GM12878 (cell line): ENCODE measurements around the gene ARFGAP3. TPM values are rescaled to one million over a fixed set of nuclear protein-coding genes. Genes with fewer than 3 reads are reported as not detected.

Experiments
- BACH1 ChIP-seq: fragments of 450-650 bp; IDR thresholded peaks from 2 replicates; pipeline ENCODE4 v1.6.1; 2017; ENCODE audit warnings: mild to moderate bottlenecking, borderline replicate concordance
- BCL11A ChIP-seq: IDR thresholded peaks from 2 replicates; pipeline ENCODE4 v1.6.1; 2011; ENCODE audit warnings: low read depth, low read length
- CBX5 ChIP-seq: sonication (generic); IDR thresholded peaks from 2 replicates; pipeline ENCODE4 v1.6.1; 2016; ENCODE audit warnings: low read depth, moderate library complexity, mild to moderate bottlenecking, inconsistent platforms
- NFYA ChIP-seq: IDR thresholded peaks from 2 replicates; pipeline ENCODE4 v1.6.1; 2011; ENCODE audit warnings: low read depth, mild to moderate bottlenecking, low read length, improper control_type of control experiment, borderline replicate concordance
- PML ChIP-seq: IDR thresholded peaks from 2 replicates; pipeline ENCODE4 v1.6.1; 2012; ENCODE audit warnings: low read length, inconsistent platforms
- TARDBP ChIP-seq: IDR thresholded peaks from 2 replicates; pipeline ENCODE4 v1.6.1; 2016; ENCODE audit warnings: borderline replicate concordance
- ZNF217 ChIP-seq: fragments of 450-650 bp; IDR thresholded peaks from 2 replicates; pipeline ENCODE4 v1.6.1; 2017; ENCODE audit warnings: antibody characterized with exemption, mild to moderate bottlenecking
- ZNF384 ChIP-seq: IDR thresholded peaks from 2 replicates; pipeline ENCODE4 v1.6.1; 2012; ENCODE audit warnings: low read depth, mild to moderate bottlenecking, low read length, improper control_type of control experiment, borderline replicate concordance
- polyA plus RNA-seq, 11 experiments: library from polyadenylated mRNA; depleted of rRNA in 4 of 11; unstranded in 6 of 11; stranded (reverse) in 5 of 11; fragments of >200 nt; fragmentation: Nextera tagmentation in 4 of 11; fragmentation: Illumina TruSeq in 1 of 11; extraction: Ambion mirVana in 4 of 11; extraction: Trizol in 1 of 11; gene quantifications; 1 replicate in 1 of 11; 2 replicates in 10 of 11; pipeline versions ENCODE4 v1.2.1 to v1.2.3, GENCODE V29; 2011 to 2016; ENCODE audit warnings: inconsistent platforms in 2 of 11, missing spikeins in 2 of 11, low read depth in 1 of 11
- total RNA-seq, 4 experiments: library from RNA; depleted of rRNA in 3 of 4; stranded (reverse); fragments of >200 nt in 3 of 4; fragmentation: Illumina TruSeq in 1 of 4; extraction: Trizol in 1 of 4; gene quantifications; 2 replicates each; pipeline versions ENCODE4 v1.2.1 to v1.2.3, GENCODE V29; 2013 to 2021
- TF ChIP-seq, protein P1 (sequence below): fragments of 450-650 bp; IDR thresholded peaks from 2 replicates; pipeline ENCODE4 v1.6.1; 2018; ENCODE audit warnings: borderline replicate concordance, mild to moderate bottlenecking; ENCODE audit not compliant: partially characterized antibody
- TF ChIP-seq, protein P2 (sequence below): fragments of 450-650 bp; IDR thresholded peaks from 2 replicates; pipeline ENCODE4 v1.6.1; 2016; ENCODE audit warnings: mild to moderate bottlenecking, moderate library complexity, borderline replicate concordance

The ARFGAP3 gene
- total and polyA plus RNA-seq, 10 of the 15 experiments (the other 5 are each of a cell fraction or from before 2014, with no cell fraction given), result 29.7 to 50.8 (median 39.5) TPM

DNA sequence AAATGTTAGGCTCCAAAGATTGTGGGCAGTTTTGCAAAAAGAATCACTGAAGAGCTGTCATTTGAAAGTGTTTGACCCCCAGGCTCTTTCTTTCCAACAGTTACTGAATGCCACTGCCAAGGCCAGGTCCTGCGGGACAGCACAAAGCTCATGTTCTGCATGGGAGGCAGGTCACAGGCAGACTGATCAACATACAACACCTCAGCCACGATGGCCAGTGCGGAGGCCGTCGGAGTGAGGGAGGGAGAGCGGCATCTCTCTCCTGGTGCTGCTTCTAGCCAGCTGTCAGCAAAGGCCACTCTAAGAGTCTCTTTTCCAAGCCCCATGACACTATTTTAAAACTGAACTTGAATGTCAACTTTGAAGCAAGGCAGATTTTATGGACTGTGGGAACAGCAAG, 49.9 kb downstream of the ARFGAP3 start (continued):
- TF ChIP-seq, protein P1, sequence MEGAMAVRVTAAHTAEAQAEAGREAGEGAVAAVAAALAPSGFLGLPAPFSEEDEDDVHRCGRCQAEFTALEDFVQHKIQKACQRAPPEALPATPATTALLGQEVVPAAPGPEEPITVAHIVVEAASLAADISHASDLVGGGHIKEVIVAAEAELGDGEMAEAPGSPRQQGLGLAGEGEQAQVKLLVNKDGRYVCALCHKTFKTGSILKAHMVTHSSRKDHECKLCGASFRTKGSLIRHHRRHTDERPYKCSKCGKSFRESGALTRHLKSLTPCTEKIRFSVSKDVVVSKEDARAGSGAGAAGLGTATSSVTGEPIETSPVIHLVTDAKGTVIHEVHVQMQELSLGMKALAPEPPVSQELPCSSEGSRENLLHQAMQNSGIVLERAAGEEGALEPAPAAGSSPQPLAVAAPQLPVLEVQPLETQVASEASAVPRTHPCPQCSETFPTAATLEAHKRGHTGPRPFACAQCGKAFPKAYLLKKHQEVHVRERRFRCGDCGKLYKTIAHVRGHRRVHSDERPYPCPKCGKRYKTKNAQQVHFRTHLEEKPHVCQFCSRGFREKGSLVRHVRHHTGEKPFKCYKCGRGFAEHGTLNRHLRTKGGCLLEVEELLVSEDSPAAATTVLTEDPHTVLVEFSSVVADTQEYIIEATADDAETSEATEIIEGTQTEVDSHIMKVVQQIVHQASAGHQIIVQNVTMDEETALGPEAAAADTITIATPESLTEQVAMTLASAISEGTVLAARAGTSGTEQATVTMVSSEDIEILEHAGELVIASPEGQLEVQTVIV, result no peak
- TF ChIP-seq TARDBP, result no peak
- no peak for TF ChIP-seq CBX5
- TF ChIP-seq BACH1, result no peak
- no peak for TF ChIP-seq PML
- no peak for TF ChIP-seq ZNF384
- TF ChIP-seq, protein P2, sequence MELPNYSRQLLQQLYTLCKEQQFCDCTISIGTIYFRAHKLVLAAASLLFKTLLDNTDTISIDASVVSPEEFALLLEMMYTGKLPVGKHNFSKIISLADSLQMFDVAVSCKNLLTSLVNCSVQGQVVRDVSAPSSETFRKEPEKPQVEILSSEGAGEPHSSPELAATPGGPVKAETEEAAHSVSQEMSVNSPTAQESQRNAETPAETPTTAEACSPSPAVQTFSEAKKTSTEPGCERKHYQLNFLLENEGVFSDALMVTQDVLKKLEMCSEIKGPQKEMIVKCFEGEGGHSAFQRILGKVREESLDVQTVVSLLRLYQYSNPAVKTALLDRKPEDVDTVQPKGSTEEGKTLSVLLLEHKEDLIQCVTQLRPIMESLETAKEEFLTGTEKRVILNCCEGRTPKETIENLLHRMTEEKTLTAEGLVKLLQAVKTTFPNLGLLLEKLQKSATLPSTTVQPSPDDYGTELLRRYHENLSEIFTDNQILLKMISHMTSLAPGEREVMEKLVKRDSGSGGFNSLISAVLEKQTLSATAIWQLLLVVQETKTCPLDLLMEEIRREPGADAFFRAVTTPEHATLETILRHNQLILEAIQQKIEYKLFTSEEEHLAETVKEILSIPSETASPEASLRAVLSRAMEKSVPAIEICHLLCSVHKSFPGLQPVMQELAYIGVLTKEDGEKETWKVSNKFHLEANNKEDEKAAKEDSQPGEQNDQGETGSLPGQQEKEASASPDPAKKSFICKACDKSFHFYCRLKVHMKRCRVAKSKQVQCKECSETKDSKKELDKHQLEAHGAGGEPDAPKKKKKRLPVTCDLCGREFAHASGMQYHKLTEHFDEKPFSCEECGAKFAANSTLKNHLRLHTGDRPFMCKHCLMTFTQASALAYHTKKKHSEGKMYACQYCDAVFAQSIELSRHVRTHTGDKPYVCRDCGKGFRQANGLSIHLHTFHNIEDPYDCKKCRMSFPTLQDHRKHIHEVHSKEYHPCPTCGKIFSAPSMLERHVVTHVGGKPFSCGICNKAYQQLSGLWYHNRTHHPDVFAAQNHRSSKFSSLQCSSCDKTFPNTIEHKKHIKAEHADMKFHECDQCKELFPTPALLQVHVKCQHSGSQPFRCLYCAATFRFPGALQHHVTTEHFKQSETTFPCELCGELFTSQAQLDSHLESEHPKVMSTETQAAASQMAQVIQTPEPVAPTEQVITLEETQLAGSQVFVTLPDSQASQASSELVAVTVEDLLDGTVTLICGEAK, result no peak
- TF ChIP-seq NFYA, result no peak
- TF ChIP-seq BCL11A, result no peak
- no peak for TF ChIP-seq ZNF217
- TF ChIP-seq, all 136 proteins: peak for 0
